SJCRH30 (cell line): Measurements from ENCODE around the gene FOXO3. TPM values are rescaled to one million over a fixed set of nuclear protein-coding genes. Genes with fewer than 3 reads are reported as not detected.

Experiments used
- DNase-seq, 2 experiments: peaks; one replicate each; pipeline ENCODE4 v3.0.0-alpha.2; 2015 to 2020
- H3K27ac ChIP-seq: fragments of 250-450 bp; sonication (Bioruptor Pico); 2 replicates; pipeline ENCODE4 v1.5.1; 2020; ENCODE audit warnings: mild to moderate bottlenecking, moderate library complexity
- H3K27me3 ChIP-seq: fragments of 250-450 bp; sonication (Bioruptor Pico); 2 replicates; pipeline ENCODE4 v1.5.1; 2020; ENCODE audit warnings: mild to moderate bottlenecking, moderate library complexity
- H3K36me3 ChIP-seq: fragments of 250-450 bp; sonication (Bioruptor Pico); 2 replicates; pipeline ENCODE4 v1.5.1; 2020; ENCODE audit warnings: mild to moderate bottlenecking, moderate library complexity
- H3K4me1 ChIP-seq: fragments of 250-450 bp; sonication (Bioruptor Pico); 2 replicates; pipeline ENCODE4 v1.5.1; 2020; ENCODE audit warnings: mild to moderate bottlenecking, moderate library complexity
- H3K4me3 ChIP-seq: fragments of 250-450 bp; sonication (Bioruptor Pico); 2 replicates; pipeline ENCODE4 v1.5.1; 2020; ENCODE audit warnings: mild to moderate bottlenecking, moderate library complexity
- H3K9me3 ChIP-seq: fragments of 250-450 bp; sonication (Bioruptor Pico); replicated peaks from 2 replicates; pipeline ENCODE4 v1.5.1; 2020; ENCODE audit warnings: mild to moderate bottlenecking, moderate library complexity
- total RNA-seq: library from RNA; depleted of rRNA; stranded (reverse); fragments of >200 nt; shearing (Covaris generic); gene quantifications from 2 replicates; pipeline ENCODE4 v1.2.3, GENCODE V29; 2014

Gene FOXO3
- total RNA-seq, 1 experiment from 2014 or later: 35.0 TPM

DNA sequence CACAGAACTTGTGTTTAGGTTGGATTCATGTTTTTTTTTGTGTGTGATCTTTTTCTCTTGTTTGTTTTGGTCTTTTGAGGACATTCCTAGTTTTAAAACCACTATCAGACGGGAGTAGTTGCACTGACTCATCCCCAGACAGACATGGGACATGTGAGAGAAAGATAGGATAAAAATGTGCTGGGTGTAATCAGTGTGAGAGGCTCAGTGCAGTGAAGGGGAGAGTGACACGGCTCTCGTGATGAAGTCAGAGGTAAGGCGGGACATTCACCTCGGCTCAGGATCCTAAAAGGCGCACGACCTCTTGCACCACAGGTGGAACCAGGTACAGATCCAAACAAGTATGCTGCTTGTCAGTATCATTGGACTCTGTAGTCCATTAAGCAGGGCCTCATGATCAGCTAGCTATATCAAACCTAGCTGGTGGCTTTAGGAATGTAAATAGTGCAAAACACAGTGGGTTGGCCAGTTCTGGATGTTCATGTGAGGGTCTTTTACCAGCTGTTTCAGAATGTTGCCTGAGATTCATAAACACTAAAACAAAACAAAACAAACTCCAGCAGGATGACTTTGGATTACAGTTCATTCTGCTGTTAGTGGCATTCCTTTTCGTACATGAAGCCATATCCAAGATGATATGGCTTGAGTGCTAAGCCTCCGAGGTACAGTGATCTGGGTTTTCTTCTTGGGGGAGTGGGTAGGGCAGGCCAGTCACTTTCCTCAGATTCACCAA lies 18.0 kb downstream of the FOXO3 start:
- H3K27ac ChIP-seq: no peak overlapping the region
- H3K27me3 ChIP-seq: no peaks in the 10 kb centered on the region
- no peak overlapping the region for H3K4me3 ChIP-seq
- H3K4me1 ChIP-seq: peaks cover 25% of the 10 kb centered on the region
- no peaks in the 10 kb centered on the region for H3K9me3 ChIP-seq
- H3K36me3 ChIP-seq: no peaks in the 10 kb centered on the region; the same call in none of the 2 replicates
- DNase-seq: no peak

DNA sequence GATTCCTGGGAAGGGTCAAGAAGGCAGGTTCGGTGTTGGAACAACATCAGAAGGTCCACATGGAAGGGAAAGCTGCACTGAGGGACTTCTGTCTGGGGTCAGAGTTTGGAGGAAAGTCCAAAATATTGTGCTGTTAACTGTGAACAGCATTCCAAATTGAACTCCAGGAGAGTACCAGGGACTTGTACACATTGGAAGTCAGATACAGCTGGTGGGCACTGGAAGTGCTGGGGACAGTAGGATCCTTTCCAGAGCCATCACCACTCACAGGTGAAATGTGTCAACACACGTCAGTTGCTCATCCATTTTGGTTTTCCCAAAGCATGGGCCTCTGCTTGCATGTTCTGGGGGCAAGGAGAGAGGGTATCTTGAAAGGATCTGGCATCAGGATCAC lies 18.6 kb downstream of the FOXO3 start:
- Histone ChIP-seq H3K27ac (no peak overlapping the region), H3K4me3 (no peak overlapping the region), H3K27me3 (no peaks in the 10 kb centered on the region), H3K4me1 (peaks cover 25% of the 10 kb centered on the region), H3K36me3 (no peaks in the 10 kb centered on the region; the same call in none of the 2 replicates), H3K9me3 (no peaks in the 10 kb centered on the region)
- DNase-seq: no peak

DNA sequence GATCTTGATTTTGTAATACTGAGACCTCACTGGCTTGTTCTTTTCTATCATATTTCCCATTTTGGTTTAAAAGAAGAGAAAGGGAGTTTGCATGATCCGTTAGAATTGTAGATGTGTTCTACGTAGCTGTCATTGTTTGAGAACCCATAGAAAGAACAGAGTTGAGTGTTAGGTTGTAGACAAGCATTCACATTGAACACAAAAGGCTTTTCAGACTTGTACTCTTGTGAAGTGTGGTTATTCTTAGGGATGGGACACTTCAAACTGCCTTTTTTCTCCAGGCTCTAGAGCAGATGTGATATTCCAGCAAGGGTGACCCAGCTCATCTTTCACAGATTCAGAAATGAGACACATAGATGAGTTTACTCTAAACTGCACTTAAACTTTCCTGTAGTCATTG lies 19.9 kb downstream of the FOXO3 start:
- peaks cover 25% of the 10 kb centered on the region for H3K4me1 ChIP-seq
- H3K27me3 ChIP-seq: no peaks in the 10 kb centered on the region
- no peak overlapping the region for H3K4me3 ChIP-seq
- DNase-seq: no peak
- H3K27ac ChIP-seq: no peak overlapping the region
- no peaks in the 10 kb centered on the region; the same call in none of the 2 replicates for H3K36me3 ChIP-seq
- no peaks in the 10 kb centered on the region for H3K9me3 ChIP-seq

GRCh38 chr6:108581237-108581931 lies 20.7 kb downstream of the FOXO3 start:
- Histone ChIP-seq H3K4me1 (peaks cover 25% of the 10 kb centered on the region), H3K27me3 (no peaks in the 10 kb centered on the region), H3K27ac (no peak overlapping the region), H3K4me3 (no peak overlapping the region), H3K36me3 (no peaks in the 10 kb centered on the region; the same call in none of the 2 replicates), H3K9me3 (no peaks in the 10 kb centered on the region)
- peak; percentile 38 to 53 for DNase-seq

GRCh38 chr6:108581932-108582475 lies 21.3 kb downstream of the FOXO3 start:
- no peaks in the 10 kb centered on the region for H3K9me3 ChIP-seq
- no peak overlapping the region for H3K4me3 ChIP-seq
- H3K27me3 ChIP-seq: no peaks in the 10 kb centered on the region
- H3K4me1 ChIP-seq: peaks cover 25% of the 10 kb centered on the region
- no peaks in the 10 kb centered on the region; the same call in none of the 2 replicates for H3K36me3 ChIP-seq
- no peak overlapping the region for H3K27ac ChIP-seq
- no peak for DNase-seq

DNA sequence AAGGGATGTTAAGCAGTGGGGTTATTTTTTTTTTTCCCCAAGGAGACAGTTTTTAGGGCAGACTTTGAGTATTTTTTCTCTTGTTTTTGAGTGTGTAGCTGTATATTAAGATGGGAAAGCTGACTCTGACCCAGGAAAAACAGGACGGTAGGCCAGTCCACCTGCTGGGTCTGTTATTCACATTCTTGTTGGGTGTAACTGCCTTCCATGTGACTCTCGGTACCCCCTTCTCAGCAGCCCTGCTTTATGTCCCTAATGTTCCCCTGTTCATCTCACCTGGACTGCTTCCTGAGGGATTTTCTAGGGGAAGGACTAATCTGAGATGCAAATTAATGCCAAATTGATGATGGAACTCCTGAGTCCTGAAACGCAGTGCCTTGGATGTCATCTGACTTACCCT lies 21.9 kb downstream of the FOXO3 start:
- Histone ChIP-seq H3K4me3 (no peak overlapping the region), H3K36me3 (no peaks in the 10 kb centered on the region; the same call in none of the 2 replicates), H3K27ac (no peak overlapping the region), H3K9me3 (no peaks in the 10 kb centered on the region), H3K4me1 (peaks cover 28% of the 10 kb centered on the region), H3K27me3 (no peaks in the 10 kb centered on the region)
- no peak for DNase-seq

DNA sequence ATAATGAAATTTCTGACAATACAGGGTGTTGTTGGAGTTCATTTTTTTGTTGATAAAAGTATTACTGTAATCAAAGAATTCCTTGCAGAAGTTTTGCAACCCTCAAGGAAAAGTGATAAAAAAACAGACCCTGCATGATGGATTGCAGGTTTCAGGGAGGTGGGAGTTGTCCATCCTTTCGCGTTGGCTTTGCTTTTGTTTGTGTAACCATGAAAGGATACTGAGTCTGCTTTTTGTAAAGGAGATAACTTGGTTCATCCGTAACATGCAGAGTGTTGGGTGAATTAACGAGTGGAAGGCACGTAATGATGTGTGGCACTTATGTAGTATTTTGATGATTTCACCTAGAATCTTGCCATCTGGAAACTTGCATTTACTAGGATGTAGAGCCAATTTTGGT lies 23.6 kb downstream of the FOXO3 start:
- Histone ChIP-seq H3K4me3 (no peak overlapping the region), H3K36me3 (no peaks in the 10 kb centered on the region; the same call in 1 of the 2 replicates), H3K4me1 (peaks cover 45% of the 10 kb centered on the region), H3K27me3 (no peaks in the 10 kb centered on the region), H3K27ac (no peak overlapping the region), H3K9me3 (no peaks in the 10 kb centered on the region)
- DNase-seq: no peak

- no peak overlapping the region for H3K4me3 ChIP-seq
- no peaks in the 10 kb centered on the region for H3K9me3 ChIP-seq
- DNase-seq: no peak
- H3K27me3 ChIP-seq: no peaks in the 10 kb centered on the region
- peaks cover 55% of the 10 kb centered on the region for H3K4me1 ChIP-seq
- H3K27ac ChIP-seq: no peak overlapping the region
- no peaks in the 10 kb centered on the region for H3K36me3 ChIP-seq
These were observed 24.6 kb downstream of the FOXO3 start for GRCh38 chr6:108585359-108585758.

DNA sequence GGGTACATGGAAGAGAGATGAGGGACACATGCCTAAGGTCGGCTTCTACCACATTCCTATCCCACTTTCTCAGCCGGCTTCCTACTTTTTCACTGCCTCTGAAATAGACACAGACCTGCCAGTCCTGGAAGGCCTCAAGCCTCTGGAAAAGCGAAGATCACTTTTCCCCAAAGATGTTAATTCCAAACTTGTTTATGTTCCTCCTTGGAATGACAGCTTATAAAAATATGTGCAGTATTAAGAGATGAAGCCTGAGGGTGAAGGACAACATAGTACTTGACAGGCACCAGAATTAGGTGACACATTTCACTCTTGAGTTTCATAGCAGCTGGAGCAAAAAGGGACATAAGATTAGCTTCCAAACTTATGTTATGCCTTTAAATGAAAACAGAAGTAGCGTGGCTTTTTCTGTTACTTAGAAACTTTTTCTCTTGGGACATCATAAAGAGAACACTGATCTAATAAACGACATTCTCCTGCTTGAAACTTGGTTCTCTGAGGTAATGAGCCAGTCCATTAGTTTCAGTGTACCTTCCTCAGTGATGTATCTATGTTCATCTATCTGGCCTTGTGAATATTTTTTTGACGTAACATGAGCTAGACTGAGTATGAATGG lies 25.3 kb downstream of the FOXO3 start:
- no peaks in the 10 kb centered on the region for H3K27me3 ChIP-seq
- no peak overlapping the region for H3K4me3 ChIP-seq
- H3K9me3 ChIP-seq: no peaks in the 10 kb centered on the region
- no peak for DNase-seq
- no peak overlapping the region for H3K27ac ChIP-seq
- no peaks in the 10 kb centered on the region for H3K36me3 ChIP-seq
- H3K4me1 ChIP-seq: peaks cover 57% of the 10 kb centered on the region

- no peak for DNase-seq
- Histone ChIP-seq H3K36me3 (no peaks in the 10 kb centered on the region), H3K27me3 (no peaks in the 10 kb centered on the region), H3K4me1 (peaks cover 57% of the 10 kb centered on the region), H3K27ac (no peak overlapping the region; the same call in 1 of the 2 replicates), H3K4me3 (no peak overlapping the region), H3K9me3 (no peaks in the 10 kb centered on the region)
These were observed 26.7 kb downstream of the FOXO3 start for GRCh38 chr6:108587258-108588059.

DNA sequence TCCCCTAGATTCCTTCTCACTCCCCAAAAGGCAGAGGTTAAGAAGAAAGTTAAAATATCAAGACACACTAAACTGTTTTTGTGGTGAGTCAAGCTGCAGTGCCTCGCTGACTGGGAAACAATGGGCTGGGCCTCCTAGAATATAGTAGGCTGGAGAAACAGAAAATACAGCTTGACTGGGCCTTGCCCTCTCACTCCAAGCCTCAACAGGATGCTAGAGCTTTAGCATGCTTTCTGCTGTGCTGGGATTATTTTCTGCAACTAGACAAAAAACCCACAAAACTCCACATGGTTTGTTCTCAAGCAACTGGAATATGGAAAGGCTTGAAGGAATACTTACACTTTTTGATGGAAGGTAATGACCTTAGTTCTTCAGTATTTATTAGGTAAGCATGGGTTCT lies 27.9 kb downstream of the FOXO3 start:
- Histone ChIP-seq H3K27me3 (no peaks in the 10 kb centered on the region), H3K27ac (no peak overlapping the region), H3K4me3 (no peak overlapping the region), H3K4me1 (peaks cover 55% of the 10 kb centered on the region), H3K9me3 (no peaks in the 10 kb centered on the region), H3K36me3 (no peaks in the 10 kb centered on the region)
- peak; percentile 14 to 38 for DNase-seq

- H3K4me1 ChIP-seq: peaks cover 59% of the 10 kb centered on the region
- no peaks in the 10 kb centered on the region for H3K9me3 ChIP-seq
- peak overlapping the region; percentile 33 for H3K27ac ChIP-seq
- no peaks in the 10 kb centered on the region for H3K27me3 ChIP-seq
- H3K36me3 ChIP-seq: no peaks in the 10 kb centered on the region
- H3K4me3 ChIP-seq: no peak overlapping the region
- peak; percentile 71 to 76 for DNase-seq
These were observed 28.6 kb downstream of the FOXO3 start for GRCh38 chr6:108589244-108589791.

GRCh38 chr6:108591040-108591816 lies 30.5 kb downstream of the FOXO3 start:
- H3K9me3 ChIP-seq: no peaks in the 10 kb centered on the region
- no peak overlapping the region for H3K4me3 ChIP-seq
- peak overlapping the region; percentile 82; the same call in 1 of the 2 replicates for H3K27ac ChIP-seq
- no peaks in the 10 kb centered on the region for H3K36me3 ChIP-seq
- peaks cover 66% of the 10 kb centered on the region for H3K4me1 ChIP-seq
- no peaks in the 10 kb centered on the region for H3K27me3 ChIP-seq
- no peak for DNase-seq
